ENCODE results near the gene GPRC5A. TPM values are rescaled to one million over a fixed set of nuclear protein-coding genes. Genes with fewer than 3 reads are reported as not detected.
"Not testable (repeated sequence)": the region's sequence is repeated elsewhere in the genome, so short reads cannot be mapped to it uniquely, and the experiment has no call there.

The GPRC5A gene
- total and polyA plus RNA-seq, 2 donors (not counting 3 experiments of a cell fraction or from before 2014, with no cell fraction given) = 22.7 to 86.4 TPM

DNA sequence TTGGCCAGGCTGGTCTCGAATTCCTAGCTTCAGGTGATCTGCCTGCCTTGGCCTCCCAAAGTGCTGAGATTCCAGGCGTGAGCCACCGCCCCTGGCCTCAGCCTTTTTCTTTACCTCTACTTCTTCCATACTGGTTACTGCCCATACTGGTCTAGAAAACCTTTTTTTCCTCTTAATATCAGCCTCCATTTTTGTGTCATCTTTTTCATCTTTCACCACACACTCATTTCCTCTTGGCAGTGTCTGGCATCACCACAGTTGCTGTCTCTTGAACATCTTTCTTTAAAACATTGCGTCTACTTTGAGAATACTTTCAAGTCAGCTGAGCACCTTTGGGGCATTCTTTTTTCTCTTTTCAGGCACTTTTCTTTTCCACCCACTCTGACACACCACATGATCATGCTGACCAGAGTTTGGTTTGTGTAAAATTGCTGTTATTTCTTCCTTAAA, 45.5 kb upstream of the GPRC5A start:
- no peaks in the 10 kb centered on the region for H3K9me3 ChIP-seq (replicated peaks; ENCODE audit: control insufficient read depth, insufficient read depth, low read length)
- no peaks in the 10 kb centered on the region for H3K27me3 ChIP-seq (ENCODE audit: control insufficient read depth in 2 of 2, insufficient read depth in 2 of 2, low read length in 2 of 2)
- H3K9ac ChIP-seq (replicated peaks; ENCODE audit: extremely low read depth, insufficient read depth, low read length) = no peak overlapping the region
- H3K27ac ChIP-seq (ENCODE audit: insufficient read depth, low read depth, low read length) = no peak overlapping the region
- CTCF ChIA-PET = interaction anchor here (1.1 to 2.4 kb wide), 3 partner anchors 9 to 56 kb away, joined by 3 to 10 read pairs (median 4); no protein-coding TSS in a partner anchor
- dilution Hi-C loops (cut with MboI; ENCODE audit: extremely low pct_ligation_motif_present, low sequenced_read_pairs) = no loop called here
- intact Hi-C loops (cut with micrococcal nuclease) = no loop called here
- H3K36me3 ChIP-seq (ENCODE audit: control insufficient read depth in 2 of 2, extremely low read depth in 1 of 2, insufficient read depth in 2 of 2, low read length in 2 of 2) = no peaks in the 10 kb centered on the region
- DNase-seq (ENCODE audit: low read depth, low spot score) = no peak
- POLR2A ChIA-PET = no interaction called here
- H3K4me2 ChIP-seq (ENCODE audit: insufficient read depth, low read length) = no peak overlapping the region
- no peak for FAIRE-seq
- H3K9me1 ChIP-seq (replicated peaks; ENCODE audit: control insufficient read depth, extremely low read depth, insufficient read depth, low read length) = no peaks in the 10 kb centered on the region
- no peaks in the 10 kb centered on the region for H3K79me2 ChIP-seq (ENCODE audit: control insufficient read depth, insufficient read depth, low read length)
- no peak overlapping the region for H2AFZ ChIP-seq (ENCODE audit: low read depth, low read length)
- BruUV-seq (replicated peaks) = no TSS peak
- no peak for TF ChIP-seq POLR2A (IDR thresholded peaks at IDR 0.05; ENCODE audit: low read depth, low read length)
- TF ChIP-seq, protein P1, sequence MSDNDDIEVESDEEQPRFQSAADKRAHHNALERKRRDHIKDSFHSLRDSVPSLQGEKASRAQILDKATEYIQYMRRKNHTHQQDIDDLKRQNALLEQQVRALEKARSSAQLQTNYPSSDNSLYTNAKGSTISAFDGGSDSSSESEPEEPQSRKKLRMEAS (IDR thresholded peaks at IDR 0.05; ENCODE audit: insufficient read depth, insufficient read length) = no peak
- no peak for TF ChIP-seq EZH2 (IDR thresholded peaks at IDR 0.05; ENCODE audit: borderline replicate concordance, low read depth, low read length, severe bottlenecking)
- TF ChIP-seq, protein P2, sequence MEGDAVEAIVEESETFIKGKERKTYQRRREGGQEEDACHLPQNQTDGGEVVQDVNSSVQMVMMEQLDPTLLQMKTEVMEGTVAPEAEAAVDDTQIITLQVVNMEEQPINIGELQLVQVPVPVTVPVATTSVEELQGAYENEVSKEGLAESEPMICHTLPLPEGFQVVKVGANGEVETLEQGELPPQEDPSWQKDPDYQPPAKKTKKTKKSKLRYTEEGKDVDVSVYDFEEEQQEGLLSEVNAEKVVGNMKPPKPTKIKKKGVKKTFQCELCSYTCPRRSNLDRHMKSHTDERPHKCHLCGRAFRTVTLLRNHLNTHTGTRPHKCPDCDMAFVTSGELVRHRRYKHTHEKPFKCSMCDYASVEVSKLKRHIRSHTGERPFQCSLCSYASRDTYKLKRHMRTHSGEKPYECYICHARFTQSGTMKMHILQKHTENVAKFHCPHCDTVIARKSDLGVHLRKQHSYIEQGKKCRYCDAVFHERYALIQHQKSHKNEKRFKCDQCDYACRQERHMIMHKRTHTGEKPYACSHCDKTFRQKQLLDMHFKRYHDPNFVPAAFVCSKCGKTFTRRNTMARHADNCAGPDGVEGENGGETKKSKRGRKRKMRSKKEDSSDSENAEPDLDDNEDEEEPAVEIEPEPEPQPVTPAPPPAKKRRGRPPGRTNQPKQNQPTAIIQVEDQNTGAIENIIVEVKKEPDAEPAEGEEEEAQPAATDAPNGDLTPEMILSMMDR (IDR thresholded peaks at IDR 0.05; ENCODE audit: extremely low read depth in 1 of 2, insufficient read depth in 1 of 2, low read depth in 1 of 2, low read length in 2 of 2) = no peak
- TF ChIP-seq JUN (IDR thresholded peaks at IDR 0.05; ENCODE audit: borderline replicate concordance, insufficient read depth, insufficient read length, low read depth) = no peak
- no peak for TF ChIP-seq GATA2 (IDR thresholded peaks at IDR 0.05; ENCODE audit: insufficient read depth, insufficient read length, low read depth, low read length)
- no peak for TF ChIP-seq FOS (IDR thresholded peaks at IDR 0.05; ENCODE audit: borderline replicate concordance, insufficient read depth, low read length)
- TF ChIP-seq MYC (IDR thresholded peaks at IDR 0.05; ENCODE audit: low read depth, low read length) = no peak
- no peak for TF ChIP-seq POLR2AphosphoS5 (IDR thresholded peaks at IDR 0.05; ENCODE audit: insufficient read depth, low read depth, low read length)
- no peak overlapping the region for H3K4me3 ChIP-seq (replicated peaks in 1 of 3; ENCODE audit: insufficient read depth in 1 of 3, low read depth in 1 of 3, low read length in 3 of 3)
- H3K4me1 ChIP-seq (ENCODE audit: control insufficient read depth, extremely low read depth, insufficient read depth, low read length) = peaks cover 9% of the 10 kb centered on the region
- no peaks in the 10 kb centered on the region for H4K20me1 ChIP-seq (replicated peaks; ENCODE audit: control insufficient read depth, extremely low read depth, insufficient read depth, low read length)

DNA sequence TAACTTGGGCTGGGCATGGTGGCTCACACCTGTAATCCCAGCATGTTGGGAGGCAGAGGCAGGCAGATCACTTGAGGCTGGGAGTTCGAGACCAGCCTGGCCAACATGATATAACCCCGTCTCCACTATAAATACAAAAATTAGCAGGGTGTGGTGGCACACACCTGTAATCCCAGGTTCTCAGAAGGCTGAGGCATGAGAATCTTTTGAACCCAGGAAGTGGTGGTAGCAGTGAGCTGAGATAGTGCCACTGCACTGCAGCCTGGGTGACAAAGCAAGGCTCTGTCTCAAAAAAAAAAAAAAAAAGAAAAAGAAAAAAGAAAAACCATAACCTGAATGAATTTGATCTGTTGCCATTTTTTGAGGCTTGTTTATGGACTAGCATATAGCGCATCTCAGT, 44.6 kb upstream of the GPRC5A start:
- H3K79me2 ChIP-seq (ENCODE audit: control insufficient read depth, insufficient read depth, low read length); DNase-seq (ENCODE audit: low read depth, low spot score); H3K27ac ChIP-seq (ENCODE audit: insufficient read depth, low read depth, low read length); H3K27me3 ChIP-seq (ENCODE audit: control insufficient read depth in 2 of 2, insufficient read depth in 2 of 2, low read length in 2 of 2); H3K4me3 ChIP-seq (replicated peaks in 1 of 3; ENCODE audit: insufficient read depth in 1 of 3, low read depth in 1 of 3, low read length in 3 of 3); intact Hi-C loops (cut with micrococcal nuclease); POLR2A ChIA-PET; H3K9ac ChIP-seq (replicated peaks; ENCODE audit: extremely low read depth, insufficient read depth, low read length); H3K4me2 ChIP-seq (ENCODE audit: insufficient read depth, low read length); H3K36me3 ChIP-seq (ENCODE audit: control insufficient read depth in 2 of 2, extremely low read depth in 1 of 2, insufficient read depth in 2 of 2, low read length in 2 of 2); H3K9me3 ChIP-seq (replicated peaks; ENCODE audit: control insufficient read depth, insufficient read depth, low read length); H4K20me1 ChIP-seq (replicated peaks; ENCODE audit: control insufficient read depth, extremely low read depth, insufficient read depth, low read length); FAIRE-seq; dilution Hi-C loops (cut with MboI; ENCODE audit: extremely low pct_ligation_motif_present, low sequenced_read_pairs); BruUV-seq (replicated peaks); H3K9me1 ChIP-seq (replicated peaks; ENCODE audit: control insufficient read depth, extremely low read depth, insufficient read depth, low read length); H2AFZ ChIP-seq (ENCODE audit: low read depth, low read length); H3K4me1 ChIP-seq (ENCODE audit: control insufficient read depth, extremely low read depth, insufficient read depth, low read length): not testable (repeated sequence)
- CTCF ChIA-PET = interaction anchor here (2.4 kb wide), 1 partner anchor 10 kb away, joined by 10 read pairs; no protein-coding TSS in a partner anchor
